Endothelial cell of umbilical vein (primary cell): ENCODE data around the gene ARHGAP18. TPM values are rescaled to one million over a fixed set of nuclear protein-coding genes. Genes with fewer than 3 reads are reported as not detected.
A peak's percentile ranks its signal among the peaks of the same experiment; 100 is the strongest.

Experiments
- BruUV-seq: library from RNA; stranded (reverse); fragments of 400-500 nt; replicated peaks from 2 replicates; lab custom pipeline; 2021; lab: Mats Ljungman, UMichigan
- CTCF ChIA-PET: fragments of 300-600, 350-600 bp; sonication (Branson Sonifier 250); formaldehyde crosslinking; loops from one replicate; lab custom pipeline; 2021; ENCODE audit warnings: antibody characterized with exemption, inconsistent platforms; lab: Charles Lee
- POLR2A ChIA-PET: fragments of 300-600, 350-600 bp; sonication (Branson Sonifier 250); formaldehyde crosslinking; loops from one replicate; lab custom pipeline; 2021; ENCODE audit warnings: antibody characterized with exemption, inconsistent platforms; lab: Charles Lee
- DNase-seq: peaks from one replicate; pipeline ENCODE4 v3.0.0-alpha.2; 2011; ENCODE audit warnings: low read depth, low spot score
- FAIRE-seq: peaks from 2 replicates; lab custom pipeline; 2011; peaks lifted over from hg19 to GRCh38; lab: Jason Lieb, UNC
- H2AFZ ChIP-seq: 2 replicates; pipeline ENCODE4 v1.6.0; 2012; ENCODE audit warnings: low read depth, low read length, control low read depth, inconsistent platforms
- H3K27ac ChIP-seq: 2 replicates; pipeline ENCODE4 v1.5.1; 2011; ENCODE audit warnings: low read depth, mild to moderate bottlenecking, control low read depth, low read length, moderate library complexity; ENCODE audit not compliant: insufficient read depth
- H3K27me3 ChIP-seq, 2 experiments: 2 replicates each; pipeline versions ENCODE4 v1.6.0 to v1.6.1; 2011; ENCODE audit warnings: low read length in 2 of 2, mixed read lengths in 1 of 2; ENCODE audit not compliant: control insufficient read depth in 2 of 2, insufficient read depth in 2 of 2
- H3K36me3 ChIP-seq, 2 experiments: 2 replicates in 1 of 2; 3 replicates in 1 of 2; pipeline ENCODE4 v1.5.1; 2011; ENCODE audit warnings: low read length in 2 of 2, mild to moderate bottlenecking in 1 of 2, moderate library complexity in 1 of 2; ENCODE audit not compliant: control insufficient read depth in 2 of 2, insufficient read depth in 2 of 2; ENCODE audit errors: extremely low read depth in 1 of 2
- H3K4me1 ChIP-seq: 3 replicates; pipeline ENCODE4 v1.5.1; 2011; ENCODE audit warnings: mild to moderate bottlenecking, low read length; ENCODE audit not compliant: control insufficient read depth, insufficient read depth; ENCODE audit errors: extremely low read depth
- H3K4me2 ChIP-seq: 2 replicates; pipeline ENCODE4 v1.6.1; 2011; ENCODE audit warnings: low read length, control low read depth, mixed read lengths; ENCODE audit not compliant: insufficient read depth
- H3K4me3 ChIP-seq, 3 experiments: fragments of 200-600 bp in 1 of 3; sonication (generic), shearing (Covaris generic) in 1 of 3; replicated peaks in 1 of 3; 2 replicates each; pipeline ENCODE4 v1.5.1; 2011 to 2016; ENCODE audit warnings: control low read depth in 3 of 3, low read length in 3 of 3, mild to moderate bottlenecking in 2 of 3, inconsistent platforms in 1 of 3, low read depth in 1 of 3, moderate library complexity in 1 of 3; ENCODE audit not compliant: insufficient read depth in 1 of 3
- H3K79me2 ChIP-seq: 2 replicates; pipeline ENCODE4 v1.6.0; 2012; ENCODE audit warnings: low read length, inconsistent platforms; ENCODE audit not compliant: control insufficient read depth, insufficient read depth
- H3K9ac ChIP-seq: replicated peaks from 2 replicates; pipeline ENCODE3; 2011; ENCODE audit warnings: low read length, control low read depth; ENCODE audit not compliant: insufficient read depth; ENCODE audit errors: extremely low read depth
- H3K9me1 ChIP-seq: replicated peaks from 3 replicates; pipeline ENCODE4 v1.6.0; 2011; ENCODE audit warnings: mild to moderate bottlenecking, low read length; ENCODE audit not compliant: control insufficient read depth, insufficient read depth; ENCODE audit errors: extremely low read depth
- H3K9me3 ChIP-seq: replicated peaks from 2 replicates; pipeline ENCODE4 v1.5.1; 2012; ENCODE audit warnings: low read length, inconsistent platforms; ENCODE audit not compliant: control insufficient read depth, insufficient read depth
- H4K20me1 ChIP-seq: replicated peaks from 2 replicates; pipeline ENCODE3; 2011; ENCODE audit warnings: mild to moderate bottlenecking, low read length; ENCODE audit not compliant: control insufficient read depth, insufficient read depth; ENCODE audit errors: extremely low read depth
- CTCF ChIP-seq, 2 donors: IDR thresholded peaks; 1 replicate in 1 of 2; 2 replicates in 1 of 2; pipeline ENCODE4 v1.5.1; 2011; ENCODE audit warnings: low read length in 2 of 2, mild to moderate bottlenecking in 2 of 2, moderate library complexity in 2 of 2, control low read depth in 1 of 2, inconsistent platforms in 1 of 2, low read depth in 1 of 2; ENCODE audit not compliant: insufficient read depth in 1 of 2; ENCODE audit errors: extremely low read depth in 1 of 2
- EZH2 ChIP-seq: IDR thresholded peaks from 2 replicates; pipeline ENCODE4 v1.6.1; 2012; ENCODE audit warnings: borderline replicate concordance, low read depth, mild to moderate bottlenecking, moderate library complexity, low read length, inconsistent platforms; ENCODE audit not compliant: severe bottlenecking
- FOS ChIP-seq: IDR thresholded peaks from 2 replicates; pipeline ENCODE4 v1.6.1; 2011; ENCODE audit warnings: mild to moderate bottlenecking, low read length, moderate library complexity, borderline replicate concordance; ENCODE audit not compliant: insufficient read depth
- GATA2 ChIP-seq: IDR thresholded peaks from 2 replicates; pipeline ENCODE4 v1.7.0; 2011; ENCODE audit warnings: low read depth, mild to moderate bottlenecking, moderate library complexity, mixed read lengths, low read length; ENCODE audit not compliant: insufficient read length, insufficient read depth
- JUN ChIP-seq: IDR thresholded peaks from 2 replicates; pipeline ENCODE4 v1.6.1; 2011; ENCODE audit warnings: borderline replicate concordance, low read depth; ENCODE audit not compliant: insufficient read length, insufficient read depth
- MAX ChIP-seq: IDR thresholded peaks from 2 replicates; pipeline ENCODE4 v1.6.1; 2011; ENCODE audit not compliant: insufficient read depth, insufficient read length
- MYC ChIP-seq: IDR thresholded peaks from one replicate; pipeline ENCODE4 v1.6.1; 2011; ENCODE audit warnings: mild to moderate bottlenecking, low read depth, low read length
- POLR2A ChIP-seq: IDR thresholded peaks from 2 replicates; pipeline ENCODE4 v1.6.1; 2012; ENCODE audit warnings: low read depth, mild to moderate bottlenecking, control low read depth, low read length
- POLR2AphosphoS5 ChIP-seq: IDR thresholded peaks from 2 replicates; pipeline ENCODE4 v1.6.1; 2012; ENCODE audit warnings: low read depth, mild to moderate bottlenecking, control low read depth, low read length, moderate library complexity; ENCODE audit not compliant: insufficient read depth
- dilution Hi-C: fragments of 300-500 bp; cut with MboI; formaldehyde crosslinking; loops from one replicate; pipeline ENCODE4 v1.15.0; 2019; ENCODE audit warnings: low sequenced_read_pairs; ENCODE audit not compliant: extremely low pct_ligation_motif_present
- intact Hi-C: fragments of 100-400 bp; cut with micrococcal nuclease; formaldehyde crosslinking; loops from one replicate; pipeline ENCODE4 v1.10.0; 2022
- polyA plus RNA-seq, 4 experiments: library from polyadenylated mRNA; depleted of rRNA in 3 of 4; stranded (reverse) in 3 of 4; unstranded in 1 of 4; fragments of >200 nt; gene quantifications; 2 replicates each; pipeline versions ENCODE4 v1.2.1 to v1.2.3, GENCODE V29; 2011 to 2012; ENCODE audit warnings: missing spikeins in 1 of 4
- total RNA-seq: library from RNA; stranded (reverse); gene quantifications from 2 replicates; pipeline ENCODE4 v1.2.3, GENCODE V29; 2021

Gene ARHGAP18
- total and polyA plus RNA-seq, 2 donors (not counting 3 experiments of a cell fraction or from before 2014, with no cell fraction given): 13.1 to 86.1 TPM

GRCh38 chr6:129578315-129578714 is 131.7 kb downstream of the ARHGAP18 start:
- POLR2A ChIA-PET: no interaction called here
- H3K9me3 ChIP-seq: no peaks in the 10 kb centered on the region
- intact Hi-C loops (loop anchor here (5.0 kb wide), 2 partner anchors 206 to 771 kb away; no protein-coding TSS in a partner anchor), dilution Hi-C loops (no loop called here)
- H3K79me2 ChIP-seq: no peaks in the 10 kb centered on the region
- no TSS peak for BruUV-seq
- no peak for DNase-seq
- no peaks in the 10 kb centered on the region for H4K20me1 ChIP-seq
- H3K27ac ChIP-seq: peak overlapping the region; percentile 65
- CTCF ChIA-PET: interaction anchor here (0.7 to 2.1 kb wide), 7 partner anchors 9 to 443 kb away, joined by 3 to 13 read pairs (median 4); no protein-coding TSS in a partner anchor
- H3K9me1 ChIP-seq: no peaks in the 10 kb centered on the region
- H3K27me3 ChIP-seq: no peaks in the 10 kb centered on the region
- no peak for FAIRE-seq
- no peak overlapping the region for H3K4me3 ChIP-seq
- peaks cover 32% of the 10 kb centered on the region for H3K4me1 ChIP-seq
- H3K36me3 ChIP-seq: peaks cover 10 to 13% of the 10 kb centered on the region in 2 experiments
- H2AFZ ChIP-seq: no peak overlapping the region
- H3K9ac ChIP-seq: no peak overlapping the region
- H3K4me2 ChIP-seq: no peak overlapping the region
- no peak for TF ChIP-seq EZH2
- no peak for TF ChIP-seq POLR2AphosphoS5
- no peak for TF ChIP-seq JUN
- no peak for TF ChIP-seq FOS
- no peak for TF ChIP-seq GATA2
- TF ChIP-seq MAX: no peak
- TF ChIP-seq CTCF (IDR thresholded peaks at IDR 0.05; ENCODE audit: extremely low read depth in 1 of 2, insufficient read depth in 1 of 2, low read depth in 1 of 2, low read length in 2 of 2): no peak
- no peak for TF ChIP-seq POLR2A
- no peak for TF ChIP-seq MYC
